HG03571 (cell line): Measurements from ENCODE around the gene GRIN2C.
"Not testable (repeated sequence)": the region's sequence is repeated elsewhere in the genome, so short reads cannot be mapped to it uniquely, and the experiment has no call there.

Experiments used
- ATAC-seq: cut with Tn5 transposase; IDR thresholded peaks from one replicate; pipeline ENCODE4 v1.9.1; 2021; ENCODE audit not compliant: unreplicated experiment

GRIN2C gene

GRCh38 chr17:74859459-74860228, at the start of gene GRIN2C:
GRIN2C (minus strand) TSS chr17:74859885; CDS start chr17:74855092, 4,793 bp downstream.
- ATAC-seq = no peak

GRCh38 chr17:74909097-74909496, 49.4 kb upstream of the GRIN2C start:
- ATAC-seq = not testable (repeated sequence)

DNA sequence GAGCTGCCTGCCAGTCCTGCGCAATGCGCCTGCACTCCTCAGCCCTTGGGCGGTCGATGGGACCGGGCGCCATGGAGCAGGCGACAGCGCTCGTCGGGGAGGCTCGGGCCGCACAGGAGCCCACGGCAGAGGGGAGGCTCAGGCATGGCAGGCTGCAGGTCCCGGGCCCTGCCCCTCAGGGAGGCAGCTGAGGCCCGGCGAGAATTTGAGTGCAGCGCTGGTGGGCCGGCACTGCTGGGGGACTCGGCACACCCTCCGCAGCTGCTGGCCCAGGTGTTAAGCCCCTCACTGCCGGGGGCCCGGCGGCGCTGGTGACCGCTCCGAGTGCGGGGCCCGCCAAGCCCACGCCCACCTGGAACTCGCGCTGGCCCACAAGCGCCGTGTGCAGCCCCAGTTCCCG, 47.3 kb upstream of the GRIN2C start:
- ATAC-seq = no peak

- not testable (repeated sequence) for ATAC-seq
Observed at GRCh38 chr17:74906214-74906793, 46.6 kb upstream of the GRIN2C start.

DNA sequence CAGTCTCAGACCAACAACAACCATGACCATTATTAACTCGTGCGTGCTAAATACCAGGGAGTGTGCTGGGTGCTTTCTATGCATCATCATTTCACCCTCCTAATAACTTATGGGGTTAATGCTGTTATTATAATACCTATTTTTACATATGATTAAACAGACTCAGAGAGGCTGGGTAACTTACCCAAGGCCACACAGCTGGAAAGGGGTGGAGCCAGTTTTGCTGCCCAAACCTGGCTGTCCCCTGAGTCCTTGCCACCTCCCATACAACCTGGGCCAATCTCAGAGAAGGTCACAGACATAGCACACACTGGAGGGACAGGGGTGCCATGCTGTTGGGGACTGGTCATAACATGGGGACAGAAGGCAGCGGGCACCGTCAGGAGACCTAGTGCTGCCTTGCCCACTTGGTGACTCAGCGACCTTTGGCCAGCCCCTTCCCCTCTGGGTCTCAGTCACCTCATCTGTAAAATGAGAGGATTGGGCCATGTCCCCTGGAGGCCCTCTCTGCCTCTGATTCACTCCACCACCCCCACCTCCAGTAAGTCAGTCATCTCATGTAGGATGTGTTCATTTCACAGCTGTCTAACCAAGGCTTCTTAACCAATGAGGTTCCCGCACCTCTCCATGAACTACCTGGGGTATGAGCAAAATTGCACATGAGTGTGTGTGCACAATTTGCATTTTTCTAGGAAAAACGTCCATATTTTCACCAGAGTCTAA, 45.2 kb upstream of the GRIN2C start:
- ATAC-seq = no peak

- no peak for ATAC-seq
Observed at GRCh38 chr17:74903671-74904070, 44.0 kb upstream of the GRIN2C start.

GRCh38 chr17:74903034-74903433, 43.3 kb upstream of the GRIN2C start:
- ATAC-seq = no peak

- no peak for ATAC-seq
Observed at GRCh38 chr17:74901353-74902135, 41.9 kb upstream of the GRIN2C start.

GRCh38 chr17:74900208-74900607, 40.5 kb upstream of the GRIN2C start:
- ATAC-seq = no peak

DNA sequence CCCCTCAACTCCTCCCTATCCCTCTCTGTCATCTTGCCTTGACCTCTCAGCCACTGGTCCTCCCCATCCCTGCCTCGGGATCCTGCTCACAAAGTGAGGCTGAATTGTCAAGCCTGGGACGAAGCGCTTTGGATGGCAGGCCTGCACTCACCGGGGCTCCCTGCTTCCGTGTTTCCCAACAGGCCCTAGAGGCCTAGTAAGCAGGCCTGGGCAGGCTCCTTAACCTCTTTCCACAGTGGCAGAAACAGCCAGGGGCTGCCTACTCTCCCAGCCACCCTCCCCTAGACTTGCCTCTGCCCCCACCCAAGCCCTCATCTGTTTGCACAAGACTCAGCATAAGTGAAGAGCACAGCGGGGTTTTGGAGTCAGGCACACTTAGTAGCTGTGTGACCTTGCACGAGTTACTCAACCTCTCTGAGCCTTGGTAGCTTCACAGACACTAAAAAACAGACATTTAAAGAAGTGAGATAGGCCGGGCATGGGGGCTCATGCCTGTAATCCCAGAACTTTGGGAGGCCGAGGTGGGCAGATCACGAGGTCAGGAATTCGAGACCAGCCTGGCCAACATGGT, 38.8 kb upstream of the GRIN2C start:
- no peak for ATAC-seq

DNA sequence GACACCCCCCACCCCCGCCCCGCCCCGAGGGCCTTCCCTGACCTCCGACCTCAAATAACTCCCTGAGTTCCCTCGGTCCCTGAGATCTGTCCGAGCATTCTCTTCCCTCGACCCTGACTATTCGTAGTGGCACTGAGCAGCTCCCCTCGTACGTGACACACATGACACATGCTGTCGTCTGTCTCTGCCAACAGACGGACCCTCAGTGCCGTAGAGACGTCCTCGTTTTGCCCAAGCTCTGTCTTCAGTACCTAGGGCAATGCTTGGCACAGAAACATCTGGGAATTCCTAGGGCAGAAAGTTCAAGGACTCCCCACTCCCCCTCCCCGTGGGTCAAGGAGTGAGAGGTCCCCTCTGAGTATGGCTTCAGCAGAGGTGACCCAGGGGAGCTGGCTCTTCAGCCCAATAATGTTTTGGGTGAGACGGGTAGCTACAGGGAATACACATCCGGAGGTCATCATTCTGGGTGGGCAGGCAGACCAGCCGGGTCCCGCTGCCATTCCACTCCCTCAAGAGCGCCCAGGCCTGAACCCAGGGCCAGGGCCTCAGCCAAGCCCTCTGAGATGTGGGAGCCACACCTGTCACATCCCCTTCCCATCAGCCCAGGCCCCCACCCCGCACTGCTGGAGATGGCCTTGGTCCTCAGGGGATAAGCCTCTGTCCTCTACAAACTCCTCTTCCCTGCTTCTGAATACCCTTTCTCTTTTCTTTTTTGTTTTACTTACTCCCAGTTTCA, 34.4 kb upstream of the GRIN2C start:
- ATAC-seq = no peak

- ATAC-seq = no peak
Observed at GRCh38 chr17:74892974-74893911, 33.6 kb upstream of the GRIN2C start, which contains the start of gene FADS6. FADS6 (minus strand) TSS chr17:74893633; CDS start chr17:74893595, 38 bp downstream.

DNA sequence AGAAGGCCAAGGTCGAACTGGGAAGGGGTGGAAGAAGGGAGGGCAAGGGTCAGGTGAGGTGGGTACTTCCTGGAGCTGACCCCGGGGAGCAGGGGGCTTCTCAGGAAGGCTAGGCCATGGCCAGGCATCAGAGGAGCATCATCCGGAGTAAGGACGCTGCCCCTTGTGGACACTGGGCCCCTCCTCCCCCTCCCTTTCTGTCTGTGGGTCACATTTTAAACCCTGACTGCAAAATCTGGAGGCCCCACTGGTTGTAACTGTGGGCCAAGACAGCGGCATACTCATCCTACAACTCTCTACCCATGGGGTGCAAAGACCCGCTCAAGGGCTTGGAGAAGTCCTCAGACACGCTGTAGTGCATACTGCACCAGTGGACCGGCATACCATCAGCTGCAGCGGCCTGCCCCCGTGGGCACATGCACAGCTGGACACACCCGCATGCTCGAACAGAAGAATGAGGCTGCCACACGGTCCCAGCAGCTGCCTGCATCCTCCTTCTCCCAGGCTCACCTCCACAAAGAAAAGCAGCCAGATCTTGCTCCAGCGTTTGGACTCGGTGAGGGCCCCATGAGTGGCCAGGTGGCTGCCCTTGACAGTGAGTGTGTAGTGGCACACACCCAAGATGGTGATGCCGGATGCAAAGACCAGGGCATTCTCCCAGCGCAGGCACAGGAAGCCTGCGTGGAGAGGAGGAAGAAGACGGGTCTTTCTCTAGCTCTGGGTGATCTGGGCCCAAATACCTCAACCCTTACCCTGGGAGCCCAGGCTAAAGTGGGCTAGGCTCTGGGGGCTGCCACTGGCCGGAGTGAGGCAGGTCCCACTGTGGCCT, 32.5 kb upstream of the GRIN2C start:
- ATAC-seq = no peak

DNA sequence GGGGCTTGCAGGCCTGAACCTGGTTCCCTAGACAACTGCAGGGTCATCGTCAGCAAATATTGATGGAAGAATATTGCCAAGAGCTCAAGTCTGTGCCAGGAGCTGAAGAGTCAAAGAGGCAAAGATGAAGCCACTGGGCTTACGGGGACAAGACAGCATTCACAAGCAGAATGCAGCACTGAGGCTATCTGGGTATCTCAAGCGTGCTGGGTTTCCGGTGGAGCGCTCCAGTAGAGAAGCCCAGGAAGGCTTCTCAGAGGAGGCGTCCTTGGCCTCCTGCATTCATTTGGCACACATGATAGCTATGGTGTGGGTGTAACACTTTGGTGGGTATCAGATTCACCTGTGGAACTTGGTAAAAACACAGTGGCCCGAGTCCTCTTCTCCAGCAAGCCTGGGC, 30.9 kb upstream of the GRIN2C start:
- no peak for ATAC-seq

DNA sequence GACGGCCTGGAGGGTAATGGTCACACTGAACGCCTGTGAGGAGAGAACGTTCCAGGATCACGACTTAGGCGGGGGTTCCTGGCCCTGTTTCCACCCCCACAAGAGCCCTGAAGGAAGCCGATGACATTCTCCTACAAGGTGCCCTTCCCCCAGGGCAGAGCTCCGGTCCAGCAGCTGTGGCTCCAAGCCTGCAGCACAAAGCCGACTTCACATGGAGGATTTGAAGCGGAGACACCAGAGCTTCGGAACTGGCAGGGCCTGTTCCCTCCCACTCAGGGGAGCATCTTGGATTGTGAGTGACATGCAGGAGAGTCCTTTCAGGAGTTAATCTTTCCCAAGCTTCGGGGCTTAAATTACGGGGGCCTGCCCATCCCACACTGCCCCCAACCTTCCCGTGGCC, 28.8 kb upstream of the GRIN2C start:
- no peak for ATAC-seq

DNA sequence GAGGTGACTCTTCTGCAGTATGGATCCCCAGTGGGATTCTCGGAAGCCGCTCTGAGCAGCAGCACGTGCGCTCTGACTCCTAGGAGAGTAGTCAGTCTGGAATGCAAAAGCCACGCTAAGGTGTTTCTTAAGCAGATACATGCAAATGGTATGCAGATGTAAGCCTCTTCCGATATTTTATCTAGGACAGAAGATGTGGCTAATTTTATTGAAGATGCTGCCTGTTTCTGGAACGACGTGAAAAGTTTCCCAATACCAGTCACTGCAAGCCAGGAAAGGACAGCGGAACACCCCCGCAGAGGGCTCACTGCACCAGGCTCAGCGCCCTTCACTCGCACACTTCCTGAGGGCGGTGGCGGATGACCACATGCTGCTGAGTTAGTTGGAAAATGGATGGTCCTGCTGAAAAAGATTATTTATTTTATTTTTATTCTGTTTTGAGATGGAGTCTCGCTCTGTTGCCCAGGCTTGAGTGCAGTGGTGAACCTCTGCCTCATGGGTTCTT, 23.6 kb upstream of the GRIN2C start:
- ATAC-seq = no peak

DNA sequence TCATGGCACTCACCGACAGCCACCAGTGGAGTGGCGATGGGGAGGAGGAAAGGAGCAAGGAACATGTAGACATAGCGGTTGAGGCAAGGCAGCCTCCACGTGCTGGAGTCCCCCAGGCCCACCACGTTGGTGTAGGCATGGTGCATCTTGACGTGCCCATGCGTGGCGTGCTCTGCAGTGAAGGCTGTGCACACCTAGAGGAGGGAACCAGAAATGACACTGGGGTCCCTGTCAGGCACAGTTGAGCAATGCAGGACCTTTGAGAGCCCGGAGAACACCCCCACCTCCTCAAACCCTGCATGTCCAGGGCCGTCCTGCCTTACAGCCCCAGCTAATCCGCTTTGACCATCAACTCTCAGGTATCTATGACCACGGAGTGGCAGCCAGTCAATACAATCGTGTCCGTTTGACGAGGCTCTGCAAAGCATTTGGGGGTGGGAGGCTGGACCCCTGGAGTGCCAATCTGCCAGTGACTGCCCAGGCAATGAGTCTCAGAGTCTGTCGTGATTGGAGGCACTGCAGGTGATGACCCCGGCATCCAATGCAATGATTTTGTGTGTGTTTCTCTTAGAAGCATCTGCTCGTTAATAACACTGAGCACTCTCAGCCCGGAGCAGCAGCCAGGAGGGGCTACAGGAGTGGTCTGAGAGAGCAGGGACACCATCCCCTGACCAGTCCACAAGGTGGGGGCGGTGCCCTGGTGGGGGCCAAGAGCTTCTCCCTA, 23.0 kb upstream of the GRIN2C start:
- ATAC-seq = no peak
